Neuronal stem cell (in vitro differentiated cells): Measurements from ENCODE around the gene CNTNAP5.

Experiments used
- DNase-seq: peaks from one replicate; pipeline ENCODE4 v3.0.0-alpha.2; 2013; ENCODE audit warnings: low spot score
- H2AFZ ChIP-seq: one replicate; pipeline ENCODE4 v1.6.1; 2013; ENCODE audit warnings: mild to moderate bottlenecking, low read length, inconsistent platforms
- H2AK5ac ChIP-seq: 2 replicates; pipeline ENCODE4 v1.6.1; 2013; ENCODE audit warnings: low read depth, mild to moderate bottlenecking, inconsistent platforms, low read length, moderate library complexity, mixed read lengths
- H2BK120ac ChIP-seq: 2 replicates; pipeline ENCODE4 v1.6.1; 2013; ENCODE audit warnings: low read depth, mild to moderate bottlenecking, inconsistent platforms, low read length, moderate library complexity, mixed read lengths
- H2BK12ac ChIP-seq: one replicate; pipeline ENCODE4 v1.6.1; 2013; ENCODE audit warnings: low read length, inconsistent platforms
- H2BK15ac ChIP-seq: 2 replicates; pipeline ENCODE4 v1.6.1; 2013; ENCODE audit warnings: mild to moderate bottlenecking, low read length, inconsistent platforms, mixed read lengths
- H2BK5ac ChIP-seq: one replicate; pipeline ENCODE4 v1.6.1; 2013; ENCODE audit warnings: inconsistent platforms, mild to moderate bottlenecking, low read length, moderate library complexity
- H3K14ac ChIP-seq: one replicate; pipeline ENCODE4 v1.6.1; 2013; ENCODE audit warnings: low read length, inconsistent platforms
- H3K18ac ChIP-seq: 2 replicates; pipeline ENCODE4 v1.6.1; 2013; ENCODE audit warnings: low read length, inconsistent platforms
- H3K23ac ChIP-seq: 2 replicates; pipeline ENCODE4 v1.6.1; 2013; ENCODE audit warnings: low read depth, mild to moderate bottlenecking, mixed read lengths, low read length, inconsistent platforms; ENCODE audit not compliant: poor library complexity
- H3K27ac ChIP-seq: replicated peaks from 3 replicates; pipeline ENCODE4 v1.5.1; 2013; ENCODE audit warnings: low read length, inconsistent platforms
- H3K27me3 ChIP-seq, 3 experiments: 2 replicates each; pipeline ENCODE4 v1.6.1; 2013; ENCODE audit warnings: low read length in 3 of 3, mild to moderate bottlenecking in 2 of 3, inconsistent platforms in 1 of 3, low read depth in 1 of 3, mixed read lengths in 1 of 3, moderate library complexity in 1 of 3; ENCODE audit not compliant: control insufficient read depth in 3 of 3, insufficient read depth in 3 of 3
- H3K36me3 ChIP-seq, 2 donors: replicated peaks in 1 of 2; 2 replicates each; pipeline ENCODE4 v1.6.1; 2013; ENCODE audit warnings: low read length in 2 of 2; ENCODE audit not compliant: control insufficient read depth in 2 of 2, insufficient read depth in 2 of 2
- H3K4ac ChIP-seq: 2 replicates; pipeline ENCODE4 v1.6.1; 2013; ENCODE audit warnings: inconsistent platforms, mild to moderate bottlenecking, low read length, moderate library complexity
- H3K4me1 ChIP-seq, 2 donors: 1 replicate in 1 of 2; 2 replicates in 1 of 2; pipeline ENCODE4 v1.6.1; 2013; ENCODE audit warnings: low read length in 2 of 2, low read depth in 1 of 2; ENCODE audit not compliant: control insufficient read depth in 2 of 2, insufficient read depth in 1 of 2
- H3K4me2 ChIP-seq: one replicate; pipeline ENCODE4 v1.6.1; 2013; ENCODE audit warnings: mild to moderate bottlenecking, low read length, inconsistent platforms; ENCODE audit not compliant: insufficient read depth, poor library complexity, severe bottlenecking
- H3K4me3 ChIP-seq, 2 donors: 2 replicates each; pipeline ENCODE4 v1.5.1; 2013; ENCODE audit warnings: low read length in 2 of 2, mild to moderate bottlenecking in 2 of 2, inconsistent platforms in 1 of 2, moderate library complexity in 1 of 2
- H3K79me1 ChIP-seq: one replicate; pipeline ENCODE4 v1.6.1; 2013; ENCODE audit warnings: low read depth, mild to moderate bottlenecking, inconsistent platforms, low read length, moderate library complexity
- H3K9ac ChIP-seq: one replicate; pipeline ENCODE4 v1.6.1; 2013; ENCODE audit warnings: mild to moderate bottlenecking, low read depth, low read length, inconsistent platforms; ENCODE audit not compliant: poor library complexity
- H3K9me3 ChIP-seq, 2 donors: replicated peaks in 1 of 2; 2 replicates each; pipeline versions ENCODE3 to v1.6.1; 2013; ENCODE audit warnings: low read length in 2 of 2, mild to moderate bottlenecking in 2 of 2, inconsistent platforms in 1 of 2, low read depth in 1 of 2, mixed read lengths in 1 of 2, moderate library complexity in 1 of 2; ENCODE audit not compliant: control insufficient read depth in 2 of 2, insufficient read depth in 1 of 2
- H4K8ac ChIP-seq: one replicate; pipeline ENCODE4 v1.6.1; 2013; ENCODE audit warnings: low read depth, mild to moderate bottlenecking, inconsistent platforms, low read length, moderate library complexity
- H4K91ac ChIP-seq: one replicate; pipeline ENCODE4 v1.6.1; 2013; ENCODE audit warnings: low read length, low read depth, mild to moderate bottlenecking, inconsistent platforms; ENCODE audit not compliant: poor library complexity
- WGBS, 2 donors: extraction: QIAGEN DNeasy Blood & Tissue Kit; methylation state at CpG; one replicate each; pipeline ENCODE4 v1.1.7; 2013; ENCODE audit warnings: missing lambda C conversion rate in 2 of 2, mixed read lengths in 1 of 2; ENCODE audit not compliant: insufficient read length in 2 of 2, insufficient replicate concordance in 1 of 2; ENCODE audit errors: extremely low coverage in 2 of 2; 5-methylcytosine and 5-hydroxymethylcytosine counted together

The CNTNAP5 gene

DNA sequence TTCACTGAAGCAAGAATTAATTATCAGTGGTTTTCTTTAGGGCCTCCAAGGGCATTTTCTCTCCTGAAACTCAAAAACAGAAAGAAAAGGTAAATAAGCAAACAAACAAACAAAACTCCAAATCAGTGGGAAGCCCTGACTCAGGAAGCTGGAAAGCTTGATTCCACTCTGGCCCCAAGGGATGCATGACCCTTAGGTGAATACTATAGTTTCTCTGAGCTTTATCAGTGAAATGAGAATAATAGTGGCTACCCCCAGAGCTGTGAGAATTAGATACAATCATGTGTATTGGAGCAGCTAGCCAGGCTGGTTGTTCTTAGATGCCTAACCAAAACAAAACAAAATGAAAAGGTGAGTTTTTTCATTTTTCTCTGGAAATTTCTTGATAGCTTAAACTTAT lies 585.1 kb downstream of the CNTNAP5 start:
- H3K14ac ChIP-seq = no peak overlapping the region
- H3K27me3 ChIP-seq = no peaks in the 10 kb centered on the region
- H2BK12ac ChIP-seq = no peak overlapping the region
- DNase-seq = no peak
- H3K79me1 ChIP-seq = no peaks in the 10 kb centered on the region
- H3K4ac ChIP-seq = no peak overlapping the region
- H3K4me3 ChIP-seq = no peak overlapping the region
- no peak overlapping the region for H2AK5ac ChIP-seq
- H3K36me3 ChIP-seq = no peaks in the 10 kb centered on the region
- peaks cover 0 to 4% of the 10 kb centered on the region in 2 donors for H3K4me1 ChIP-seq
- no peak overlapping the region for H2BK15ac ChIP-seq
- H2AFZ ChIP-seq = no peak overlapping the region
- no peak overlapping the region for H2BK5ac ChIP-seq
- no peak overlapping the region for H4K91ac ChIP-seq
- H3K9ac ChIP-seq = no peak overlapping the region
- no peak overlapping the region for H3K27ac ChIP-seq
- no peak overlapping the region for H2BK120ac ChIP-seq
- H3K18ac ChIP-seq = no peak overlapping the region
- H3K4me2 ChIP-seq = no peak overlapping the region
- no peak overlapping the region for H4K8ac ChIP-seq
- no peaks in the 10 kb centered on the region for H3K9me3 ChIP-seq
- H3K23ac ChIP-seq = no peak overlapping the region

GRCh38 chr2:124610866-124611265 lies 585.8 kb downstream of the CNTNAP5 start:
- no peak overlapping the region for H3K23ac ChIP-seq

GRCh38 chr2:124623560-124623959 lies 598.5 kb downstream of the CNTNAP5 start:
- Histone ChIP-seq H4K91ac (no peak overlapping the region), H2AK5ac (no peak overlapping the region), H2AFZ (no peak overlapping the region), H3K14ac (no peak overlapping the region), H2BK12ac (no peak overlapping the region), H3K4me3 (no peak overlapping the region), H3K4me2 (no peak overlapping the region), H3K4ac (no peak overlapping the region), H2BK120ac (no peak overlapping the region), H3K9ac (no peak overlapping the region), H3K18ac (no peak overlapping the region), H2BK15ac (no peak overlapping the region), H3K36me3 (no peaks in the 10 kb centered on the region), H2BK5ac (no peak overlapping the region), H3K27ac (no peak overlapping the region), H3K27me3 (no peaks in the 10 kb centered on the region), H4K8ac (no peak overlapping the region), H3K4me1 (no peaks in the 10 kb centered on the region), H3K9me3 (no peaks in the 10 kb centered on the region), H3K79me1 (no peaks in the 10 kb centered on the region), H3K23ac (no peak overlapping the region)
- no peak for DNase-seq

More at GRCh38 chr2:124610866-124611265, 585.8 kb downstream of the CNTNAP5 start:
- no peak overlapping the region for H3K27ac ChIP-seq
- no peak overlapping the region for H4K8ac ChIP-seq
- no peak overlapping the region for H3K4me2 ChIP-seq
- no peak overlapping the region for H3K4ac ChIP-seq
- H2BK5ac ChIP-seq = no peak overlapping the region
- H2AK5ac ChIP-seq = no peak overlapping the region
- H3K18ac ChIP-seq = no peak overlapping the region
- no peak overlapping the region for H3K14ac ChIP-seq
- no peak overlapping the region for H2BK12ac ChIP-seq
- H3K36me3 ChIP-seq = no peaks in the 10 kb centered on the region
- no peaks in the 10 kb centered on the region for H3K79me1 ChIP-seq
- H3K4me1 ChIP-seq = peaks cover 0 to 4% of the 10 kb centered on the region in 2 donors
- no peak overlapping the region for H4K91ac ChIP-seq
- no peak overlapping the region for H2BK120ac ChIP-seq
- no peak for DNase-seq
- H3K27me3 ChIP-seq = no peaks in the 10 kb centered on the region
- H3K9ac ChIP-seq = no peak overlapping the region
- no peak overlapping the region for H3K4me3 ChIP-seq
- no peak overlapping the region for H2AFZ ChIP-seq
- H2BK15ac ChIP-seq = no peak overlapping the region
- no peaks in the 10 kb centered on the region for H3K9me3 ChIP-seq
- no CpG with 5 or more reads among the region's 10 CpGs for WGBS, 2 donors

- WGBS, 2 donors = no CpG with 5 or more reads among the region's 5 CpGs
These were observed 600.5 kb downstream of the CNTNAP5 start for GRCh38 chr2:124625561-124625960.

More at GRCh38 chr2:124625561-124625960, 600.5 kb downstream of the CNTNAP5 start:
- no peak overlapping the region for H4K8ac ChIP-seq
- no peaks in the 10 kb centered on the region for H3K79me1 ChIP-seq
- no peak overlapping the region for H3K4me3 ChIP-seq
- no peaks in the 10 kb centered on the region for H3K36me3 ChIP-seq
- H2BK12ac ChIP-seq = no peak overlapping the region
- H3K23ac ChIP-seq = no peak overlapping the region
- H2BK120ac ChIP-seq = no peak overlapping the region
- no peak overlapping the region for H3K4ac ChIP-seq
- no peak overlapping the region for H3K18ac ChIP-seq
- H3K14ac ChIP-seq = no peak overlapping the region
- H2BK15ac ChIP-seq = no peak overlapping the region
- H3K9me3 ChIP-seq = no peaks in the 10 kb centered on the region
- no peaks in the 10 kb centered on the region for H3K27me3 ChIP-seq
- DNase-seq = no peak
- no peak overlapping the region for H2AK5ac ChIP-seq
- no peak overlapping the region for H2BK5ac ChIP-seq
- H3K27ac ChIP-seq = no peak overlapping the region
- no peak overlapping the region for H3K9ac ChIP-seq
- H4K91ac ChIP-seq = no peak overlapping the region
- H2AFZ ChIP-seq = no peak overlapping the region
- no peak overlapping the region for H3K4me2 ChIP-seq
- no peaks in the 10 kb centered on the region for H3K4me1 ChIP-seq
